ENCODE measurements around the gene ASCC3.

Gene ASCC3

GRCh38 chr6:100461917-100462705 is 419.0 kb downstream of the ASCC3 start:
- DNase-seq: no peak

- no peak for DNase-seq
Measured at GRCh38 chr6:100461278-100461916, 419.7 kb downstream of the ASCC3 start.

GRCh38 chr6:100460650-100461204 is 420.4 kb downstream of the ASCC3 start:
- DNase-seq: no peak

- DNase-seq: no peak
Measured at GRCh38 chr6:100459592-100460184, 421.4 kb downstream of the ASCC3 start.

GRCh38 chr6:100458841-100459591 is 422.1 kb downstream of the ASCC3 start:
- no peak for DNase-seq
